GM23338 (cell line): ENCODE results near the gene GPANK1. TPM values are rescaled to one million over a fixed set of nuclear protein-coding genes. Genes with fewer than 3 reads are reported as not detected.

ENCODE experiments used
- ATAC-seq: fragments of 200-7000 bp; cut with Tn5 transposase; 3 replicates; pipeline ENCODE4 v1.9.1; 2020
- DNase-seq: peaks from one replicate; pipeline ENCODE4 v3.0.0-alpha.2; 2015; ENCODE audit warnings: low spot score
- H2AFZ ChIP-seq: fragments of 200-600 bp; sonication (generic); 2 replicates; pipeline ENCODE4 v1.8.0; 2016; ENCODE audit warnings: antibody characterized with exemption, mild to moderate bottlenecking, moderate library complexity
- H3F3A ChIP-seq: fragments of 200-600 bp; sonication (generic); replicated peaks from 2 replicates; pipeline ENCODE4 v1.8.0; 2017; ENCODE audit warnings: antibody characterized with exemption, mixed run types, low read depth
- H3K27ac ChIP-seq: fragments of 200-600 bp; sonication (generic); 2 replicates; pipeline ENCODE4 v1.6.1; 2016; ENCODE audit warnings: low read depth
- H3K27me3 ChIP-seq: fragments of 200-600 bp; sonication (generic); 2 replicates; pipeline ENCODE4 v1.8.0; 2016; ENCODE audit warnings: mild to moderate bottlenecking, mixed run types, moderate library complexity; ENCODE audit not compliant: insufficient read depth
- H3K36me3 ChIP-seq: fragments of 200-600 bp; sonication (generic); 2 replicates; pipeline ENCODE4 v1.8.0; 2016; ENCODE audit warnings: mild to moderate bottlenecking; ENCODE audit not compliant: insufficient read depth
- H3K4me1 ChIP-seq: fragments of 200-600 bp; sonication (generic); 2 replicates; pipeline ENCODE4 v1.8.0; 2016; ENCODE audit warnings: mild to moderate bottlenecking, moderate library complexity; ENCODE audit not compliant: insufficient read depth
- H3K4me2 ChIP-seq: fragments of 200-600 bp; sonication (generic); 2 replicates; pipeline ENCODE4 v1.7.1; 2017; ENCODE audit warnings: mixed run types
- H3K4me3 ChIP-seq: fragments of 200-600 bp; sonication (generic); 2 replicates; pipeline ENCODE4 v1.6.1; 2016; ENCODE audit warnings: mixed run types
- H3K79me2 ChIP-seq: fragments of 200-600 bp; sonication (generic); replicated peaks from 2 replicates; pipeline ENCODE4 v1.8.0; 2017; ENCODE audit warnings: mild to moderate bottlenecking; ENCODE audit not compliant: insufficient read depth
- H3K9me2 ChIP-seq: fragments of 200-600 bp; sonication (generic); 2 replicates; pipeline ENCODE4 v1.8.0; 2017; ENCODE audit not compliant: insufficient read depth
- H4K20me1 ChIP-seq: fragments of 200-600 bp; sonication (generic); replicated peaks from 2 replicates; pipeline ENCODE4 v1.8.0; 2017; ENCODE audit warnings: mild to moderate bottlenecking; ENCODE audit not compliant: insufficient read depth
- H3K27ac Mint-ChIP-seq: 2 replicates; pipeline ENCODE4 v1.8.0; 2020; ENCODE audit warnings: inconsistent platforms, mild to moderate bottlenecking, moderate library complexity, mixed read lengths
- H3K27me3 Mint-ChIP-seq: 3 replicates; pipeline ENCODE4 v1.8.0; 2022; ENCODE audit warnings: low read depth, mild to moderate bottlenecking, moderate library complexity, mixed read lengths, inconsistent platforms; ENCODE audit not compliant: insufficient read depth, poor library complexity
- H3K36me3 Mint-ChIP-seq: 3 replicates; pipeline ENCODE4 v1.8.0; 2021; ENCODE audit warnings: low read depth, mild to moderate bottlenecking, inconsistent platforms, moderate library complexity, mixed read lengths
- H3K4me1 Mint-ChIP-seq: 3 replicates; pipeline ENCODE4 v1.8.0; 2020; ENCODE audit warnings: mild to moderate bottlenecking, inconsistent platforms, mixed read lengths
- H3K4me3 Mint-ChIP-seq: 3 replicates; pipeline ENCODE4 v1.8.0; 2021; ENCODE audit warnings: moderate library complexity, mild to moderate bottlenecking, inconsistent platforms, mixed read lengths
- H3K9me3 Mint-ChIP-seq: 3 replicates; pipeline ENCODE4 v1.8.0; 2020; ENCODE audit warnings: moderate library complexity, mild to moderate bottlenecking, inconsistent platforms, mixed read lengths
- CREB1 ChIP-seq: fragments of 250-450 bp; sonication (Bioruptor Pico); IDR thresholded peaks from 2 replicates; pipeline ENCODE4 v1.5.0; 2020; ENCODE audit warnings: low read depth, mild to moderate bottlenecking, moderate library complexity
- CTCF ChIP-seq, 2 experiments: fragments of 200-600 bp in 1 of 2; sonication (generic) in 1 of 2; conservative IDR thresholded peaks; 2 replicates each; pipeline versions ENCODE4 v1.5.1 to v1.6.1; 2016 to 2017; ENCODE audit warnings: antibody characterized with exemption in 2 of 2, low read depth in 2 of 2, mild to moderate bottlenecking in 2 of 2, moderate library complexity in 1 of 2
- ETS1 ChIP-seq: IDR thresholded peaks from 2 replicates; pipeline ENCODE4 v1.6.1; 2016; ENCODE audit warnings: antibody characterized with exemption
- EZH2 ChIP-seq: fragments of 200-600 bp; sonication (generic); IDR thresholded peaks from one replicate; pipeline ENCODE4 v1.8.0; 2017; ENCODE audit warnings: antibody characterized with exemption, mild to moderate bottlenecking, low read depth; ENCODE audit not compliant: unreplicated experiment
- EZH2phosphoT487 ChIP-seq: fragments of 200-600 bp; sonication (generic); IDR thresholded peaks from one replicate; pipeline ENCODE4 v1.8.1; 2018; ENCODE audit warnings: antibody characterized with exemption; ENCODE audit not compliant: unreplicated experiment
- JUNB ChIP-seq: IDR thresholded peaks from one replicate; pipeline ENCODE4 v1.6.1; 2016; ENCODE audit warnings: antibody characterized with exemption; ENCODE audit not compliant: unreplicated experiment
- NANOG ChIP-seq: IDR thresholded peaks from 2 replicates; pipeline ENCODE4 v1.6.1; 2016; ENCODE audit warnings: antibody characterized with exemption, borderline replicate concordance
- POLR2AphosphoS5 ChIP-seq: IDR thresholded peaks from 2 replicates; pipeline ENCODE4 v1.6.1; 2016; ENCODE audit warnings: antibody characterized with exemption, low read depth
- STAT1 ChIP-seq: IDR thresholded peaks from one replicate; pipeline ENCODE4 v1.6.1; 2016; ENCODE audit warnings: antibody characterized with exemption; ENCODE audit not compliant: unreplicated experiment
- ZNF114 ChIP-seq: fragments of 250-450 bp; sonication (Bioruptor Pico); IDR thresholded peaks from 2 replicates; pipeline ENCODE4 v1.5.0; 2020; ENCODE audit warnings: mild to moderate bottlenecking, moderate library complexity
- ZNF331 ChIP-seq: fragments of 250-450 bp; sonication (Bioruptor Pico); IDR thresholded peaks from 2 replicates; pipeline ENCODE4 v1.5.0; 2020; ENCODE audit warnings: low read depth, mild to moderate bottlenecking, moderate library complexity
- ZNF462 ChIP-seq: fragments of 250-450 bp; sonication (Bioruptor Pico); IDR thresholded peaks from 2 replicates; pipeline ENCODE4 v1.5.0; 2020; ENCODE audit warnings: mild to moderate bottlenecking, moderate library complexity
- polyA plus RNA-seq: library from polyadenylated mRNA; unstranded; fragments of >200 nt; fragmentation: Nextera tagmentation; extraction: Ambion mirVana; gene quantifications from 2 replicates; pipeline ENCODE4 v1.2.1, GENCODE V29; 2016
- total RNA-seq: library from RNA; depleted of rRNA; stranded (reverse); fragments of >200 nt; shearing (Covaris generic); gene quantifications from 2 replicates; pipeline ENCODE4 v1.2.3, GENCODE V29; 2014

GPANK1 gene
- total and polyA plus RNA-seq, 2 experiments from 2014 or later, result 27.1 to 49.2 TPM

- Histone ChIP-seq H3K4me3 (no peak overlapping the region), H3K9me2 (no peaks in the 10 kb centered on the region), H3F3A (peaks cover 73% of the 10 kb centered on the region), H2AFZ (no peak overlapping the region), H3K27ac (peak overlapping the region; percentile 66; the same call in 1 of the 2 replicates), H4K20me1 (peaks cover 46% of the 10 kb centered on the region), H3K79me2 (peaks cover 26% of the 10 kb centered on the region), H3K36me3 (peaks cover 78% of the 10 kb centered on the region), H3K27me3 (no peaks in the 10 kb centered on the region), H3K4me2 (no peak overlapping the region), H3K4me1 (no peaks in the 10 kb centered on the region)
- peaks cover 4% of the 10 kb centered on the region for H3K27me3 Mint-ChIP-seq
- DNase-seq, result no peak
- peaks cover 99% of the 10 kb centered on the region for H3K36me3 Mint-ChIP-seq
- ATAC-seq, result no peak
- H3K4me3 Mint-ChIP-seq, result no peak overlapping the region; the same call in 2 of the 3 replicates
- TF ChIP-seq CREB1 (CRISPR knock-in tag), result no peak
- no peak for TF ChIP-seq STAT1
- peak; percentile 48; the same call in 1 of the 2 replicates for TF ChIP-seq POLR2AphosphoS5
- no peaks in the 10 kb centered on the region for H3K4me1 Mint-ChIP-seq
- no peak overlapping the region for H3K27ac Mint-ChIP-seq
- H3K9me3 Mint-ChIP-seq, result no peaks in the 10 kb centered on the region; the same call in 2 of the 3 replicates
Observed at GRCh38 chr6:31632279-31632946, 32.4 kb downstream of the GPANK1 start.

- DNase-seq (no peak), ATAC-seq (peak; percentile 10)
- peaks cover 78% of the 10 kb centered on the region for H3K36me3 ChIP-seq
- no peaks in the 10 kb centered on the region for H3K4me1 ChIP-seq
- H3K4me3 ChIP-seq, result no peak overlapping the region
- no peak overlapping the region for H2AFZ ChIP-seq
- no peaks in the 10 kb centered on the region for H3K4me1 Mint-ChIP-seq
- peaks cover 67% of the 10 kb centered on the region for H3F3A ChIP-seq
- H4K20me1 ChIP-seq, result peaks cover 51% of the 10 kb centered on the region
- H3K27me3 Mint-ChIP-seq, result peaks cover 3% of the 10 kb centered on the region
- H3K27ac Mint-ChIP-seq, result no peak overlapping the region
- peaks cover 26% of the 10 kb centered on the region for H3K79me2 ChIP-seq
- no peaks in the 10 kb centered on the region for H3K27me3 ChIP-seq
- H3K36me3 Mint-ChIP-seq, result peaks cover 99% of the 10 kb centered on the region
- H3K9me2 ChIP-seq, result no peaks in the 10 kb centered on the region
- H3K27ac ChIP-seq, result no peak overlapping the region
- no peaks in the 10 kb centered on the region; the same call in 2 of the 3 replicates for H3K9me3 Mint-ChIP-seq
- H3K4me3 Mint-ChIP-seq, result no peak overlapping the region
- H3K4me2 ChIP-seq, result no peak overlapping the region
- no peak for TF ChIP-seq ZNF114 (CRISPR knock-in tag)
- no peak for TF ChIP-seq EZH2
- TF ChIP-seq EZH2phosphoT487, result no peak
- no peak for TF ChIP-seq ZNF331 (CRISPR knock-in tag)
- TF ChIP-seq CTCF (conservative IDR thresholded peaks at IDR 0.05; ENCODE audit: low read depth in 2 of 2), result no peak
- no peak for TF ChIP-seq ZNF462 (CRISPR knock-in tag)
- TF ChIP-seq JUNB, result no peak
- no peak for TF ChIP-seq STAT1
- TF ChIP-seq NANOG, result no peak
- TF ChIP-seq CREB1 (CRISPR knock-in tag), result no peak
- TF ChIP-seq ETS1, result no peak
Observed at GRCh38 chr6:31631681-31632278, 33.0 kb downstream of the GPANK1 start.
